ENCODE results near the gene RGP1.

The RGP1 gene

DNA sequence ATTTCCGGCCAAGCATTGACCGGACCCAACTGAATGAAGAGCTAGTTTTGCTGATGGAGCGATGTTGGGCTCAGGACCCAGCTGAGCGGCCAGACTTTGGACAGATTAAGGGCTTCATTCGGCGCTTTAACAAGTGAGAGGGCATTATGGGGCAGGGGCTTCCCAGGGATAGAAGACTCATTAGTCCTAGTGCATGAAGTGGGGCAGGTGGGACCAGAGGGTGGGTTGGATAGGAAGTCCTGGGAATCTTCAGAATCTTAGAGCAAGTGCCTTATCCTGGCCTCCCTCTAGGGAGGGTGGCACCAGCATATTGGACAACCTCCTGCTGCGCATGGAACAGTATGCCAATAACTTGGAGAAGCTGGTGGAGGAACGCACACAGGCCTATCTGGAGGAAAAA, 57.0 kb downstream of the RGP1 start:
- Mint-ChIP-seq H3K4me3 (no peak overlapping the region), H3K9me3 (no peaks in the 10 kb centered on the region), H3K4me1 (ENCODE audit: low read depth) (peaks cover 11% of the 10 kb centered on the region), H3K36me3 (ENCODE audit: low read depth) (no peaks in the 10 kb centered on the region), H3K27ac (no peak overlapping the region), H3K27me3 (peaks cover 12% of the 10 kb centered on the region)
- intact Hi-C loops (cut with micrococcal nuclease), result no loop called here

Data from dendritic cell treated with granulocyte-macrophage colony-stimulating factor and Interleukin-4, amounts not matched to agents 40 ng/mL and 50 ng/mL, for 4 days (primary cell).